Measurements from ENCODE around the gene ZNF428. TPM values are rescaled to one million over a fixed set of nuclear protein-coding genes. Genes with fewer than 3 reads are reported as not detected.

Gene ZNF428
- total RNA-seq, 1 experiment from 2014 or later = 39.6 TPM

DNA sequence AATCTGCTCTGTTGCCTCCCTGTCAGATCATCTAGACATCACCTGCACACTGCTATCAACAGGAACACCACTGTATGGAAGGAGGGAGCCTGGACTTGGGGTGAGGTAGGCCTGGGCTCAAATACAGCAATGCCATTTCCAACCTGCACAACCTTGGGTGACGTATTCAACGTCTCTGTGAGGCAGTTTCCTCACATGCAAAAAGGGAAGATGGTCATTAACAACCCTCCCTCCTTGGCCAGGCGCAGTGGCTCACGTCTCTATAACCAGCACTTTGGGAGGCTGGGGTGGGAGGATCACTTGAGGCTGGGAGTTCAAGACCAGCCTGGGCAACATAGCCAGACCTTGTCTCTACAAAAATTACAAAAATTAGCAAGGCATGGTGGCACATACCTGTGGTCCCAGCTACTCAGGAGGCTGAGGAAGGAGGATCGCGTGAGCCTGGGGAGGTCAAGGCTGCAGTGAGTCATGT is 57.2 kb downstream of the ZNF428 start:
- Histone ChIP-seq H3K9me3 (ENCODE audit: control insufficient read depth in 1 of 2, insufficient read depth in 1 of 2, low read depth in 1 of 2, low read length in 2 of 2) (no peaks in the 10 kb centered on the region), H4K20me1 (ENCODE audit: insufficient read depth) (no peaks in the 10 kb centered on the region), H3K4me1 (ENCODE audit: control insufficient read depth in 1 of 2, insufficient read depth in 2 of 2, low read length in 2 of 2) (peaks cover 0 to 24% of the 10 kb centered on the region in 2 experiments; a peak in 2 of 4 replicates), H3K9ac (ENCODE audit: low read length) (no peak overlapping the region), H3K27me3 (ENCODE audit: insufficient read depth, low read length) (no peaks in the 10 kb centered on the region), H3K79me2 (ENCODE audit: insufficient read depth, low read length) (no peaks in the 10 kb centered on the region), H3K9me2 (ENCODE audit: insufficient read depth) (no peaks in the 10 kb centered on the region), H3K36me3 (ENCODE audit: control insufficient read depth in 1 of 2, insufficient read depth in 2 of 2, low read length in 2 of 2) (no peaks in the 10 kb centered on the region; a peak in 2 of 4 replicates), H3K27ac (ENCODE audit: low read depth, low read length) (no peak overlapping the region), H2AFZ (ENCODE audit: low read depth, low read length, poor library complexity, severe bottlenecking) (no peak overlapping the region), H3K4me2 (ENCODE audit: low read length) (peak overlapping the region; percentile 53), H3K4me3 (replicated peaks in 1 of 2; ENCODE audit: low read depth in 1 of 2, low read length in 2 of 2) (no peak overlapping the region)
- ATAC-seq (peak; percentile 12; the same call in 1 of the 2 replicates), DNase-seq (ENCODE audit: low read depth, low spot score) (no peak)
- no TSS peak for BruUV-seq (replicated peaks)
- ChIA-PET RAD21 (ENCODE audit: low non-redundant PET in 1 of 2, low total read pairs in 2 of 2, uncharacterized antibody in 2 of 2, unreplicated experiment in 2 of 2) (no interaction called here), CTCF (no interaction called here), POLR2A (no interaction called here)
- intact Hi-C loops (cut with micrococcal nuclease) = no loop called here
- no peak for TF ChIP-seq SIN3A (IDR thresholded peaks at IDR 0.05; ENCODE audit: low read depth)
- no peak for TF ChIP-seq CBX3 (IDR thresholded peaks at IDR 0.05; ENCODE audit: low read depth)
- no peak for TF ChIP-seq SRF (IDR thresholded peaks at IDR 0.05; ENCODE audit: low read depth)
- TF ChIP-seq YY1 (IDR thresholded peaks at IDR 0.05; ENCODE audit: extremely low read depth, insufficient replicate concordance, low read depth, low read length) = no peak
- no peak for TF ChIP-seq EGR1 (IDR thresholded peaks at IDR 0.05; ENCODE audit: low read depth)
- TF ChIP-seq ZNF274 (IDR thresholded peaks at IDR 0.05; ENCODE audit: low read depth, low read length) = no peak

DNA sequence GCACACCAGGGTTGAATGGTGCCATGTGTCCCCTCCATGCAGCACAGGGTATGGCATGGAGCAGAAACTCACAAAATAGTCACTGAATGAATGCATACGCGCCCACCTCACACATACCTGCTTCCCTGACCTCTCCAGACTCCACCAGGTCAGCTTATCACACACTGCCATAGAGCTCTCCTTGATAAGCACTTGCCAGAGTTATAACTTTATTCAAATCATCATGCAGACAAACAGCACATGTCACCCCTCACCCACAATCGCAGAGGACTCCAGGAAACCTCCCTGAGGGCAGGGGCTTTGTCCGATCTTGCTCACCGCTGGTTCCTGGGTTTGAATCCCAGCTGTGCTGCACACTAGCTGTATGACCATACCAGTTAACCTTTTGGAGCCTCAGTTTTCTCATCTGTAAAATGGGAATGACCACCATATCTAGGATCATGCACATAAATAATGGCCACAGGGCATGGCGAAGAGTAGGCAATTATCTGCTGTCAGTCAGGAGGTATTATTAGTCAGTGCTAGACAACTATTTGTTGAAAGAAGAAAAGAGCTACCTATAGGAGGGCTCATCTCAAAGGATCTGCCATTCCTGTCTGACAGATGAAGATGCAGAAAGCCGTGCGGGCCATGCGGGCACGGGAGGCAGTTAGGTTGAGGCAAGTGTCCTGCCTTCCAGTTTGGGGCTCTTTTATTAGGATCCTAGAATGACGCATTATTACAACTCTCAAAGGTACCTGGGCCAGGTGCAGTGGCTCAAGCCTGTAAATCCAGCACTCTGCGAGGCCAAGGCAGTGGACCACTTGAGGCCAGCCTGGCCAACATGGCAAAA is 58.1 kb downstream of the ZNF428 start:
- Histone ChIP-seq H3K9ac (ENCODE audit: low read length) (no peak overlapping the region), H3K9me2 (ENCODE audit: insufficient read depth) (no peaks in the 10 kb centered on the region), H3K4me2 (ENCODE audit: low read length) (no peak overlapping the region), H3K9me3 (ENCODE audit: control insufficient read depth in 1 of 2, insufficient read depth in 1 of 2, low read depth in 1 of 2, low read length in 2 of 2) (no peaks in the 10 kb centered on the region), H3K27me3 (ENCODE audit: insufficient read depth, low read length) (no peaks in the 10 kb centered on the region), H3K36me3 (ENCODE audit: control insufficient read depth in 1 of 2, insufficient read depth in 2 of 2, low read length in 2 of 2) (no peaks in the 10 kb centered on the region; a peak in 2 of 4 replicates), H3K4me1 (ENCODE audit: control insufficient read depth in 1 of 2, insufficient read depth in 2 of 2, low read length in 2 of 2) (peaks cover 0 to 24% of the 10 kb centered on the region in 2 experiments; a peak in 2 of 4 replicates), H3K4me3 (replicated peaks in 1 of 2; ENCODE audit: low read depth in 1 of 2, low read length in 2 of 2) (no peak overlapping the region), H3K27ac (ENCODE audit: low read depth, low read length) (no peak overlapping the region), H2AFZ (ENCODE audit: low read depth, low read length, poor library complexity, severe bottlenecking) (no peak overlapping the region), H4K20me1 (ENCODE audit: insufficient read depth) (no peaks in the 10 kb centered on the region), H3K79me2 (ENCODE audit: insufficient read depth, low read length) (no peaks in the 10 kb centered on the region)
- TF ChIP-seq POLR2A (IDR thresholded peaks at IDR 0.05; ENCODE audit: borderline replicate concordance, extremely low read depth, insufficient read depth, insufficient read length) = no peak
- no TSS peak for BruUV-seq (replicated peaks)
- intact Hi-C loops (cut with micrococcal nuclease) = no loop called here
- ChIA-PET CTCF (no interaction called here), POLR2A (no interaction called here), RAD21 (ENCODE audit: low non-redundant PET in 1 of 2, low total read pairs in 2 of 2, uncharacterized antibody in 2 of 2, unreplicated experiment in 2 of 2) (no interaction called here)
- ATAC-seq = no peak; the same call in 1 of the 2 replicates
- DNase-seq (ENCODE audit: low read depth, low spot score) = no peak

Measured in HCT116 (cell line).